GM18867 (cell line): Measurements from ENCODE around the gene PCGF3.
A peak's percentile ranks its signal among the peaks of the same experiment; 100 is the strongest.
"Not testable (repeated sequence)": the region's sequence is repeated elsewhere in the genome, so short reads cannot be mapped to it uniquely, and the experiment has no call there.

Experiments
- ATAC-seq: cut with Tn5 transposase; IDR thresholded peaks from one replicate; pipeline ENCODE4 v1.9.1; 2021; ENCODE audit warnings: mild to moderate bottlenecking, moderate library complexity; ENCODE audit not compliant: unreplicated experiment

Gene PCGF3

DNA sequence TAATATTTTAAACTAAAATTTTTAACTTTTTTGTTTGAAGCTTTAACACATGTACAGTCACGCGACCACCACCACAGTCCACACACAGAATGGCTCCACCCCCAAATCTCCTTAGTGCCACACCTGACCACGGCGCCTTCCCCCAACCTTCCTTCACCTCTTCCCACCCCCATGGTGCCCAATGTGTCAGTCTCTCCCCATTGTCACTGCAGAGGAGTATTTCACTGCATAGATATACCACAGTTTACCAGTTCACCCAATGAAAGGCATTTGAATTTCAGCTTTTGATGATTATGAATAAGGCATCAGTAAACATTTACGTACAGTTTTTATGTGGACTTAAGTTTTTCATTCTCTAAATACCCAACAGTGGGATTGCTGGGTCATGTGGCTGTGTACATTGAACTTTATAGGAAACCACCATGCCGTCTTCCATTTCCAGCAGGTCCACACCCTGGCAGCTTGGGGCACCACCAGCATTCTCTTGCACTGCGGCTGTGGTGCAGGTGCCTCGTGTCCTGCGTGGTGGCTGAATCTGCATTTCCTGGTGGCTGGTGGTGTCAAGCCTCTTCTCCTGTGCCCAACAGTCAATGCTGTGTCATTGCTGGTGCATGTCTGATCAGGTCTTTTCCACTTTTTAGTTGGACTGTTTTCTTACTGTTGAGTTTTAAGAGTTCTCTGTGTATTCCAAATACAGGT is 71.3 kb downstream of the PCGF3 start:
- no peak for ATAC-seq

DNA sequence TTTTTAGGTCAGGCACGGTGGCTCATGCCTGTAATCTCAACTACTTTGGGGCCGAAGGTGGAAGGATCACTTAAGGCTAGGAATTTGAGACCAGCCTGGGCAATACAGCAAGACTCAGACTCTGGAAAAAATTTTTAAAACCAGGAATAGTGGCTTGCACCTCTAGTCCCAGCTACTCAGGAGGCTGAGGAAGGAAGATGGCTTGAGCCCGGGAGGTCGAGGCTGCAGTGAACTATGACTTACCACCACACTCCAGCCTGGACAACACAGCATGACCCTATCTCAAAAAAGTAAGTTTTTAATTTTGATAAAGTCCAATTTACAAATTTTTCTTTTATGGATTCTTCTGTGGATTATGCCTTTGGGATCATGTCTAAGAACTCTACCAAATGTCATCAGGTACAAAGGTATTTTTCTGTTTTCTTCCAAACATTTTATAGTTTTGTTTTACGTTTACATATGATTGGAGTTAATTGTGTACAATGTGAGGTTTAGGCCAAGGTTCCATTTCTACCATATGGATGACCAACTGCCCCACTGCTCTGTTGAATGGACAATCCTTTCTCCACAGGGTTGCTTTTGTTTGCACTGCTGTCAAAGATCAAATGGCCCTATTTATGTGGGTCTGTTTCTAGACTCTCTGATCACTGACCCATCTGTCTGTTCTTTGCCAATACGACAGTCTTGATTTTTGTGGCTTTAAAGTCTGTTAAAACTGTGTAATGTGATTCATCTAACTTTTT is 72.1 kb downstream of the PCGF3 start:
- ATAC-seq: no peak

DNA sequence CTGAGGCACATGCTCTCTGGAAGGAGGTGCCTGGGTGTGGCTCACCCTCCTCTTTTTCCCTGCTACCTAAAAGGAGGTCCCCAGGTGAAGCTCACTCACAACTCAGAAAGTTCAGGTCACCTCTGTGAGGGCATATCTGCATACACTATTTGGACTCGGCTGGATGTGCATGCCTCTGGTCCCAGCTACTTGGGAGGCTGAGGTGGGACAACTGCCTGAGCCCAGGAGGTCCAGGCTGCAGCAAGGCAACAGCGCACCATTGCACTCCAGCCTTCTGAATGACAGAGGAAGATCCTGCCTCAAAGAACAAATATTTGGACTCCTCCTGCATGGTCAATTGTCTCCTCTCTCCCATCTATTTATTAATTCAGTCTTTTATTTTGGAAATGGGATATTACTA is 73.9 kb downstream of the PCGF3 start:
- no peak for ATAC-seq

DNA sequence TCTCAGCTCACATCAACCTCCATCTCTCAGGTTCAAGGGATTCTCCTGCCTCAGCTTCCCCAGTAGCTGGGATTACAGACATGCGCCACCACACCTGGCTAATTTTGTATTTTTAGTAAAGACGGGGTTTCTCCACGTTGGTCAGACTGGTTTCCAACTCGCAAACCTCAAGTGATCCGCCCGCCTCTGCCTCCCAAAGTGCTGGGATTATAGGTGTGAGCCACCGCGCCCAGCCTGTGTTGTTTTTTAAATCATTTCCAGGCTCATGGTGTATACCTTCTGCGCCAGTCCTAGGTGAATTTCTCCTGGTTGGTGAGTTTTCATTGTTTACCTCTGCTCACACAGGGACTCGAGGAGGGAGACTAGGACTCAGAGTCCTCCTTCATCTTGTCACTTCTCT is 74.6 kb downstream of the PCGF3 start:
- not testable (repeated sequence) for ATAC-seq

DNA sequence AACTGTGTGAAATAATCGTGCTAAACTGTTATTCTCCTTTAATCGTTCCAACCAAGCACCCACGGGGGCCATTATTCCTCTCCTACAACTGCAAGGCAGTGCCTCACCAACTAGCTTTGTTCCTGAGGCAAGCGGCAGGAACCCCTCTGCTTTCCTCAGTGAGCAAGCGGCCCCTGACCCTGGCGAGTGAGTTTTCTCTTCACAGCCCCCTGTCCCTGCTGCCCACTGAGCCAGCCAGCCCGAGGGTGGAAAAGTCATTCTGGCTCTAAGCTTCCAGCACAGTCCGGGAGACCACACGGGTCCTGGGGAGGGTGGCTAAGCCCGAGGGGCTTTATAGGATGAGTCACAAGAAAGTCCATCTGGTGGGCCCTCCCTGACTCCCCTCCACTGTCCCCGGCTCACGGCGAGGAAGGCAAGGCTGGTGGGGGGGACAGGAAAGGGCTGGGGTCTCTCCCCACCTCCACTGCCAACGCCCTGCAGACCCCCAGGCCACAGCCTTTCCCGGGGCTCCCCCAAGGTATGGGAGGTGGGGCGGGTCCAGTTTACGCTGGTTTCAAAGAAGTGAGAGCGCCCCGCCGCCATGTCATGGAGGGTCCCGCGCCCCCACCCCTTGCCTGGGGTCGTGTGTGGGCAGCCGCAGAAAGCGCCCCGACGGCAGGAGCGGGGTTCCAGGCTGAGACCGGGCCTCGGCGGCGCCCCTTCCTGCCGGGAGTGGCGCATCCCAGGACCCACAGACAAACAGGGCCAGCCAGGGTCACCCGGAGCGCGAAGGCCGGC is 75.3 kb downstream of the PCGF3 start:
- no peak for ATAC-seq

DNA sequence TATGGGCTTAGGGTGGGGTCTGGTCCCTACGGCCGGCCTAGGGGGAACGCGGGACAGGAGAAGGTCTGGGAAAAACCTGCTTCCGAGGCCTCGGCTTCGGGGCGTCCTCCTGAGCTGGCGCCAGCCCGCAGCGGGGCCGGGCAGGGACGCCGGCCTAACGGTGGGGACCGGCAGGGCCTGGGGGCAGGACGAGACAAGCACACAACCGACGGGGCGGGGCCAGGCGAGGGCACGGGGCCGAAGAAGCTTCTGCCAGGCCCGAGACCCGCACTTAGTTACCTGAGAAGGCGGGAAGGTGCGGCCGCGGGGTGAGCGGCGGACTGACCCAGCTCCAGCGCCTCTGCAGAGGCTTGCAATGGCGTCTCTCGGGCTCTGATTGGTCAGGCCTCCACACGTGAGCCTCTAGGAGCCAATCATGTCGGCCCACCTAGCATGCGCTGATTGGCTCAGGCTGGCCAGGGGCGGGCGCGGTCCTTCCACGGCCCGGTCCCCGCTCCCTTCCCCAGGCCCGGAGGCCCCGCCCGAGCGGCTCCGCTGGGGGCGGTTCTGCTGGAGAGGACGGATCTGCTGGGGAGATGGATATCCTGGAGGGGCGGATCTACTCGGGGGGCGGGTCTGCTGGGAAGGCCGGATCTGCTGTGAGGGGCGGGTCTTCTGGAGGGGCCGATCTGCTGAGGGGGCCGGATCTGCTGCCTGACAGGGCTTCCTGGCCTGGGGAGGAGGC is 76.0 kb downstream of the PCGF3 start:
- peak; percentile 93 for ATAC-seq

DNA sequence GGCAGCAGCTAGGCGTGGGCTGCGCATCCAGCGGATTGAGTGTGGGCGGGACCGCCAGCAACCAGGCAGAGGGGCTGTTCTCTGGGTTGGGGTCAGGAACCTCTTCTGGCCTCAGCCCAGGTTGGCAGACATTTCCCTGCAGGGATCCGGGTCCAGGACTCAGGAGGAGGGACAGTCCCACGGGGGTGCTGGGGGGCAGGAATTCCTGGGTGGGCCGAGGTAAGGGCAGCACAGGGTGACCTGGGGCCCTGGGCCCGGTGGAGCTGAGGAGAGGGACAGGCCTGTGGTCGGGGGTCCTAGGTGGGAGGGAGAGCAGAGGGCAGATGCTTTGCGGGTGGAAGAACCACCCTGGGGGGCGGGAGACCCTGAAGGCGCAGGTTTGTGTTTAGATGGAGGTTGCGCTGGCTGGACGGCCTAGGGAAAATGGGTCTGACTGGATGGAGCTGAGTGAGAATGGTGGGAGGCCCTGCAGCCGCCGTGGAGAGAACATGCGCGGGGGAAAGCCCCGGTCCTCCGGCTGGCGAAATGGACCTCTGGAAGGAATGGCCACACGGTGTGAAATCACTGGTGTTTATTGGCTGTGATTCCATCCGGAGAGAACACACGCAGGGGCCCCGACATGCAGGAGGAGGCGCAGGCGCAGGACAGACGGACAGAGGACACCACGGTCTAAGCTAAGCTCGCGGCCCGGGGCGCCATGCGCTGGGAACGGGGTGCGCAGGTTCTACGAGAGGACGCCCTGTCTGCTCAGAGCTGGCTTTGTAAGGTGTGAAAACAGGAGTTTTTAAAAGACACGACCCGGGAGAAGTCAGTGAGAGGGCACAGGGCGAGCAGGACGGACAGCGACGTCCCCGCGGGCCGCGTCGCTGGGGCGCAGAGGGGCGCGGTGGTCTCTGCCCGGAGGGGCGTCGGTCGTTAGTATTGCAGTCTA is 79.0 kb downstream of the PCGF3 start:
- ATAC-seq: no peak

DNA sequence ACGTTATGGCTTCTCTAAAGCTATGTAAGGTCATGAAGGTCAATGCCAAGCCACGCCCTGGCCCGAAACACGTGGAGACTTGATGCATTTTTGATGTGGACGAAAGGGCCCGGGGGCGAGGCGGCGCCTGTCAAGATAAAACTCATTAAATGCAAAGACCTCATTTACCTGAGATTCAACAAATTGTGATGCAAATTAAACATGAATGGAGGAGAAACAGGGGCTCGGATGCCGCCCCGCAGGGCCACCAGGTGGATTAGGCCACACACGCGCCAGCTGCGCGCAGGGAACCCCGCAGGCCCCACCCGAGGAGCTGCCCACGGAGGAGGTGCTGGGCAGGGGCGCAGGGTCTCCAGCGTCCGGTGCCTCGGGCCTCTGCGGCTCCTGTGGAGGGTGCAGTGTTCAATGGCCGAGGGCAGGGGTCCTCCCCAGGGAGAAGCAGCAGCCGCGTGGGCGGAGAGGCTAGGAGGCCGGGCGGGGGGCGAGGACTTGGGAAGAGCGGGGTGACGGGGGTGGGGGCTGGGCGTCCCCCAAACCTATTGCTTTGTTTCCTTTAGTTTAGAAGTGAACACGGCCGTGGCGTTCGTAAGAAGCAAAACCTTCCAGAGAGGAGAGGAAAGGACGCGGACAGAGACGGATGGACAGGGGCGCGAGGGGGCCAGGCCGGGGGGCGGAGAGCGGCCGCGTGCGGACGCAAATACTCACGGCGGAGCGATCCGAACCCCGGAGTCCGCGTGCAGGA is 79.9 kb downstream of the PCGF3 start:
- ATAC-seq: no peak

DNA sequence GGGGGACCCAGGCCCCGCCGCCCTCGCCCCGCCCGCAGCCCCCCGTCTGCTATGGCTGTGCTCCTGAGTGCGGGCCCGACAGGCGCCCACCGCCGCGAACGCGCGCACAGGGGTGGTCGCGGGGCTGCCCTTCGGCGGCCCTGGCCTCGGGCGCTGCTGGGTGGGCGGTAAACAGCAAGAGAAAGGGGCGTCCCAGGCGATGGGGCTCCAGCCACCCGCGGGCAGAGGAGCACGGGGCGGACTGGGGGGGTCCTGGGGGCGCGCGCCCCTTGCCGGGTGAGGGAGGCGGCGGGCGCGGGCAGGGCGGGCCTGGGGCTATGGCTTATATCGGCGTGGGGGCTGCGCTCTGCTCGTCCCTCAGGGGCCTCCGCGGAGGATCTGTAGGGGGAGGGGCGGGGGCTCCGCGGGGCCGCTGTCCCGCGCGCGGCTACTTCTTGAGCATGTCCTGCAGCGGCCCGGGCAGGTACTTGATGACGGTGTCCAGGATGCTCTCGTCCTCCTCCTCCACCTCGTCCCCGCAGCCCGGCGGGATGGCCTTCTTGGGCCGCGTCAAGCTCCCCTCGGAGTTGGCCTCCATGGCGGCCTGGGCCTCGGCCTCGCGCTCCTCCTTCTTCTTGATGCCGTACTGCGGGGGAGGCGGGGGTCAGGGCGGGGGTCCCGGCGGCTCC is 80.6 kb downstream of the PCGF3 start:
- ATAC-seq: no peak

DNA sequence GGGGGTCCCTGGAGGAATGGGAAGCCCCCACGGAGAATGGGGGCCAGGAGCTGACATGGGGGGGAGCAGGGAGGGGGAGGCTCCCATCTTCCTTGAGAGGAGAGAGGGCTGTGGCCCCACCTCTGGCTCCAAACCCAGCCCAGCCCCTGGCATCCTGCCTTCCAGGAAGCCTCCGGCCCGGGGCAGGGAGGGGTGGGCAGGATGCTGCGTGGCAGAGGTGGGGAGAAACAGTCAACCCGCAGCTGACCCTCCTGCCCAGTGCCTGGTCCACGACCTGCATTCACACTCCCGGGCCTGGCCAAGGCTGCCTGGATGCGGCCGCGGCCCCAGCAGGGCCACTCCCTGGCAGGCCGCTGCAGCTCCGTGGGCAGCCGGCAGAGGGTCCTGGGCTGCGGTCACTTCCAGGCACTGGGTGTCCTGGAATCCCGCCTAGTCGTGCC is 81.2 kb downstream of the PCGF3 start:
- ATAC-seq: no peak

DNA sequence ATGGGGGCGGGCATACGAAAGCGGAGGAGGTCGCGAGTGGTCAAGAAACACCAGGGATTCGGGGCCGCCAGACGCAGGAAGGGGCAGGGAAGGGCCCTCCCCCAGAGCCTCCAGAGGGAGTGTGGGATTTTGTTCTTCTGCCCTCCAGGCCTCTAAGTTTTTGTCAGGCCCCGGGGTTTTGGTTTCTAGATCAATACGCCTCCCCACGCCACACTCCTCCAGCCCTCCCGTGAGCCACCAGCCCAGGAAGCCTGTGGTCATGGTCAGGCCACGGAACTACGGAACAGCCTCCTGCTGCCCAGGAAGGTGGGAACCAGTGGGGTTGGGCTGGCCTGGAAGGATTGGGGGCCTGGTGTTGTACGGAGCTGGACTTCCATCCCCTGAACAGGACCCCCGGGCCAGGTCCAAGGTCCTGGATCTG is 81.9 kb downstream of the PCGF3 start:
- ATAC-seq: no peak

DNA sequence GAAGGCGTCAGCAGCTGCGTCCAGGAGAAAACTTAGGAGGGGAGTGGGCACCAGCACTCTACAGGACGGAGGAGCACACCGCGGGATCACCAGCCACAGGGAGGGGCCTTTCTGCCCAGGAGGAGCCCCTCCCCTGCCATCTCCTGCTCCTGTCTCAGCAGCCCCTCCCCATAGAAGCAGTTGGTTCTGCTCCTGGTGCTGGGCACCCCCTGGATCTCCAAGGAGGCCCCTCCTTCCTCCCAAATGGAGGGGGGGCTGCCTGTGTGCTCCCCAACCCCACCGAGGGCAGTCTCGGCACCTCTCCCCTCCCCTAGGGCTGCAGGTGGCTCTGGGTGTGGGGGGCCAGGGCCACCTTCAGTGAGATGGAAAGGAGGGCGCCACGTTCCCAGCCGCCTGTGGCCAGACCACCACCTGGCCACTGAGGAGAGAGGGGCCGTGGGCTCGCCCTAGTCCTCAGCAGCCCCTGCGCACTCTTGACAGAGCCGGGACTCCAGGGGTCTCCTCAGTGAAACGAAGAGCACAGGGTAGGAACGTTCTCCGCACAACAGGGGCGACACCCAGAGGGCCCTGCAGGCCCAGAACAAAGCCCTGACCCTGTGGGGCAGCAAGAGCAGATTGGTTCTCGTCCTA is 82.5 kb downstream of the PCGF3 start:
- no peak for ATAC-seq

DNA sequence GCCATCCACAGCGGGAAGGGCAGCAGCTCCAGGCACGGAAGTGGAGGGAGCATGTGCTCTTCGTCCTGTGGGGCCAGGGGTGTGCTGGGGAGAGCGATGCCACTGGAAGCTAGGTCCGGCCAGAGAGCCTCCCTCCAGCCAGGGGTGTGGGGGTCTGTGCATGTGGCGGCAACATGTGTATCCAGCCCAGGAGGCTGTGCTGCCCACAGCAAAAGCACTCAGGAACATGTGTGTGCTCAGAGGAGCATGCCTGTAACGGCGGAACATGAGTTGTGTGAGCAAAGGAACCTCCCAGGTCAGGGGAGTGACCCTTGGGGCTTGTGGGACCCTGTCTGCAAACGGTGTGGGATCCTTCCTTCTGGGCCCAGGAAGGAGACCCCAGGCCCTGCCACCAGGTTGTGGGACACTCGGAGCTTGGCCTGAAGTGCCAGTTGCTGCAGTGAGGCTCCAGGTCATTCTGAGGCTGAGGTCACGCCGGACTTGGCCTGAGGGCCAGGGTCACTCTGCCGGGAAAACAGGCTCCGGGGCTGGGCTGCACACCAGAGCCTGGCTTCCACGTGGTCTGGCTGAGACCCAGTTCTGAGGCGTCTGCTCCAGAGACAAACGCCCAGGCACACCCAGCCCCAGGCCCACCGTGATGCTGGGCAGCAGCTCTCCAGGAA is 83.1 kb downstream of the PCGF3 start:
- no peak for ATAC-seq

DNA sequence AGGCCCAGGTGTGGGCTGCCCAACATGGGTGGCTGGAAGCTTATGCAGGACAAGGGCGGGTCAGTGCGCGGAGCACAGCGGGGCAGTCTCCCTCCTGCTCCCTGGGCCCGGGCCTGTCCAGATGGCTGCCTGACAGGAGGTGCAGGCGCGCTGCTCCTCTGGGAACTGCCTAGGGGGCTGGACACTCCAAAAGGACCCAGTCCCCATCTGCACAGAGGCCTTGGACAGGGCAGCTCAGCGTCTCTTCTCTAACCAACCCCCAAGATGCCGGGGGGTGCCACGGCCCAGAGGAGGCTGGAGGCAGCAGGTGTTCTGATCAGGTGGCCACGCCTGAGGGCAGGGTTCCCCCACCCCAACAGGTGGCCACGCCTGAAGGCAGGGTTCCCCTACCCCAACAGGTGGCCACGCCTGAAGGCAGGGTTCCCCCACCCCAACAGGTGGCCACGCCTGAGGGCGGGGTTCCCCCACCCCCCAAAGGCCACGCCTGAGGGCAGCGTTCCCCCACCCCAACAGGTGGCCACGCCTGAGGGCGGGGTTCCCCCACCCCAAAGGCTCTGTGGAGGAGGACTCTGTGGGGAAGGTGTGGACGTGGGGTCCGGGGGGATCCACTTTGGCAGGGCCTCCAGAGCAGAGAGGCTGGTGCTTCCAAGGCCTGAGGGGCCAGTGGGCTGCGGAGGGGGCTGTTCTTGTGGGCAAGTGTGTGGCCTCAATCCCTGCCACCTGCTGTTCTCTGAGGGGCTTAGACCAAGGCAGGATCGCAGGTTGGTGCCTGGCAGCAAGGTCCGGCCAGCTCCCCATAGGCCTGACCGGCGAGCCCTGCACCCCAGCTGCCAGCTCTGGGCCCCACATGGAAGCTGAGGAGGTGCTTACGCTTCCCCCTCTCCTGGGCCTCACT is 84.2 kb downstream of the PCGF3 start:
- ATAC-seq: no peak

DNA sequence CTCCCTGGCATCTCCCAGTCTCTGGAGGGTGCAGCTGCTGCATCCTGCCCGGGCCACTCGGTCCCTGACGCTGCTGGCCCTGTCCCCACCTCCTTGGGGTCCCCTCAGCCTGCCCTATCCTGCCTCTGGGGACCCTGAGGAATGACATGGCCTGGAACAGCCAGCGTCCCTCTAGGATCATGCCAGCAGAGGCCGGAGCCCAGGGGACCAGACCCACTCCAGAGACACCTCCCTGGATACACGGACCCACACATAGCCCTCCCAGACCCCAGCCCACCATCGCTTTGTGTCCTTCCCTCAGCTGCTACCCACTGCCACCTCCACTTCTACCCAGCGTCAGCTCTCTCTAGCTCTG is 84.8 kb downstream of the PCGF3 start:
- ATAC-seq: no peak

DNA sequence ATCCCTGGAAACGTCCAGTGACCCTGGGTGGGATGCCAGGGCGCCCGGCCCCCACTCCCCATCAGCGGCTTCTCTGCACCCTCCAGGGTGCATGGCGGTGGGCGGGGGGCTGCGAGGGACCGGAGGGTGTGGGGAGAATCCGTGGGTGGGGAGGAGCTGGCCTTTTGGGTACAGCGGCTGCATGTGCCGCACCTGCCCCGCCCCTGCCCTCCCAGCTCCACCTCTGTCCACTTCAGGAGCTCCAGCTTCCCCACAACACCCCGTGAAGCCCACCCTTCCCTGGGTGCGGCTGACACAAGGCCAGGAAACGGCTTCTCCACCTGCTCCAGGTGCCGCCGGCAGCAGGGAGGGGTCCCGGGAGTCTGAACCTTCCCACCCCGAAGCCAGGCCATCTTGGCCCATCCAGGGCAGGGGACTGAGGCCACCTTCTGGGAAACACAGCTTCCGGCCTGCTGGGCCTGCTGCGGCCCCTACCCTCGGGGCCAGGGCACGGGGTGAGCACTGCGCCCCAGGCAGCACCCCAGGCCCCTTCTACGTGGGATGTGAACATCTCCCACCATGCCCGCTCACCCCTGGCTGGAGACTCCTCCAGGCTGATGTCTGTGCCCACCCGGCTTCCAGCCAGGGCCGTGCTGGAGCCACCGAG is 85.7 kb downstream of the PCGF3 start:
- ATAC-seq: no peak
